ENCODE results near the gene JPT1. TPM values are rescaled to one million over a fixed set of nuclear protein-coding genes. Genes with fewer than 3 reads are reported as not detected.
A peak's percentile ranks its signal among the peaks of the same experiment; 100 is the strongest.

The JPT1 gene
- total RNA-seq, 1 experiment from 2014 or later: 448 TPM

- TF ChIP-seq CTCF (IDR thresholded peaks at IDR 0.05) (no peak), POLR2AphosphoS5 (IDR thresholded peaks at IDR 0.05; ENCODE audit: low read depth, low read length) (peak; percentile 75), SIN3A (IDR thresholded peaks at IDR 0.05; ENCODE audit: borderline replicate concordance, insufficient read depth, low read depth, low read length) (no peak; the same call in 1 of the 2 replicates), REST (IDR thresholded peaks at IDR 0.05; ENCODE audit: insufficient read depth in 1 of 2, low read depth in 2 of 2, low read length in 1 of 2) (no peak), TCF7L2 (IDR thresholded peaks at IDR 0.05; ENCODE audit: low read depth, low read length) (no peak)
- DNase-seq (ENCODE audit: low read depth, low spot score): no peak
- H3K4me3 ChIP-seq (ENCODE audit: low read depth in 2 of 2, low read length in 2 of 2): peak within 1 kb of the TSS; percentile 88 to 98
- in situ Hi-C loops (cut with HindIII; ENCODE audit: low pct_unique_long_range_greater_than_20kb, low sequenced_read_pairs): no loop called here
- BruUV-seq (replicated peaks): no TSS peak
- H3K27me3 ChIP-seq (ENCODE audit: control insufficient read depth, insufficient read depth, low read length): no peaks in the 10 kb centered on the region
- peaks cover 18% of the 10 kb centered on the region for H3K36me3 ChIP-seq (ENCODE audit: control insufficient read depth, insufficient read depth, low read length)
- CTCF ChIA-PET: interaction anchor here (1.0 to 1.5 kb wide), 2 partner anchors 19 to 69 kb away, joined by 3 to 4 read pairs; no protein-coding TSS in a partner anchor
- H3K27ac ChIP-seq (ENCODE audit: low read length): peak within 1 kb of the TSS; percentile 90
- POLR2A ChIA-PET: no interaction called here
- peak; percentile 91 for ATAC-seq
- intact Hi-C loops (cut with micrococcal nuclease; ENCODE audit: unreplicated experiment): no loop called here
- no peaks in the 10 kb centered on the region; the same call in 1 of the 2 replicates for H3K4me1 ChIP-seq (ENCODE audit: control insufficient read depth, insufficient read depth, low read length)
- H3K9me3 ChIP-seq (ENCODE audit: control insufficient read depth, insufficient read depth, low read depth, low read length): no peaks in the 10 kb centered on the region
Observed at GRCh38 chr17:75182569-75183436, 28.5 kb upstream of the JPT1 start, which contains the start of gene SUMO2. SUMO2 (minus strand) TSS chr17:75182959; CDS start chr17:75182834, 125 bp downstream.

GRCh38 chr17:75182319-75182568 is 27.9 kb upstream of the JPT1 start:
- ChIA-PET CTCF (no interaction called here), POLR2A (no interaction called here)
- peaks cover 18% of the 10 kb centered on the region for H3K36me3 ChIP-seq (ENCODE audit: control insufficient read depth, insufficient read depth, low read length)
- BruUV-seq (replicated peaks): no TSS peak
- TF ChIP-seq POLR2AphosphoS5 (IDR thresholded peaks at IDR 0.05; ENCODE audit: low read depth, low read length): peak; percentile 15; the same call in 1 of the 2 replicates
- TF ChIP-seq REST (IDR thresholded peaks at IDR 0.05; ENCODE audit: insufficient read depth in 1 of 2, low read depth in 2 of 2, low read length in 1 of 2): no peak
- peak; percentile 79; the same call in 1 of the 2 replicates for TF ChIP-seq SIN3A (IDR thresholded peaks at IDR 0.05; ENCODE audit: borderline replicate concordance, insufficient read depth, low read depth, low read length)
- TF ChIP-seq CTCF (IDR thresholded peaks at IDR 0.05): no peak
- H3K4me3 ChIP-seq (ENCODE audit: low read depth in 2 of 2, low read length in 2 of 2): peak overlapping the region; percentile 88 to 98
- ATAC-seq: no peak; the same call in 1 of the 2 replicates
- H3K4me1 ChIP-seq (ENCODE audit: control insufficient read depth, insufficient read depth, low read length): no peaks in the 10 kb centered on the region; the same call in 1 of the 2 replicates
- peak overlapping the region; percentile 90 for H3K27ac ChIP-seq (ENCODE audit: low read length)
- no peaks in the 10 kb centered on the region for H3K27me3 ChIP-seq (ENCODE audit: control insufficient read depth, insufficient read depth, low read length)
- intact Hi-C loops (cut with micrococcal nuclease; ENCODE audit: unreplicated experiment): no loop called here
- no peaks in the 10 kb centered on the region for H3K9me3 ChIP-seq (ENCODE audit: control insufficient read depth, insufficient read depth, low read depth, low read length)
- no peak for DNase-seq (ENCODE audit: low read depth, low spot score)
- in situ Hi-C loops (cut with HindIII; ENCODE audit: low pct_unique_long_range_greater_than_20kb, low sequenced_read_pairs): no loop called here

All from Panc1 (cell line).